Transverse colon (tissue), 4 donors: ENCODE results near the gene SLC25A51. TPM values are rescaled to one million over a fixed set of nuclear protein-coding genes. Genes with fewer than 3 reads are reported as not detected.
"Not testable (repeated sequence)": the region's sequence is repeated elsewhere in the genome, so short reads cannot be mapped to it uniquely, and the experiment has no call there.

Source experiments
- DNase-seq: peaks from one replicate; pipeline ENCODE4 v3.0.0-alpha.2; 2019
- H3K27ac ChIP-seq, 4 donors: fragments of 200-600 bp; sonication (generic); 2 replicates each; pipeline ENCODE4 v1.5.1; 2016 to 2018; ENCODE audit warnings: inconsistent platforms in 4 of 4
- H3K27me3 ChIP-seq: fragments of 200-600 bp; sonication (generic); 2 replicates; pipeline ENCODE4 v1.5.1; 2017; ENCODE audit warnings: inconsistent platforms
- H3K36me3 ChIP-seq, 4 donors: fragments of 200-600 bp; sonication (generic); 2 replicates each; pipeline ENCODE4 v1.5.1; 2017 to 2019; ENCODE audit warnings: inconsistent platforms in 4 of 4
- H3K4me1 ChIP-seq, 4 donors: fragments of 200-600 bp; sonication (generic); 2 replicates each; pipeline ENCODE4 v1.5.1; 2017 to 2020; ENCODE audit warnings: inconsistent platforms in 4 of 4
- H3K4me3 ChIP-seq, 4 donors: fragments of 200-600 bp; sonication (generic); 1 replicate in 1 of 4; 2 replicates in 3 of 4; pipeline versions ENCODE4 v1.5.1 to v1.6.1; 2017 to 2019; ENCODE audit warnings: inconsistent platforms in 4 of 4
- H3K9me3 ChIP-seq, 2 donors: fragments of 200-600 bp; sonication (generic); 2 replicates each; pipeline ENCODE4 v1.5.1; 2017 to 2019; ENCODE audit warnings: inconsistent platforms in 2 of 2
- EP300 ChIP-seq: sonication (generic); formaldehyde crosslinking; IDR thresholded peaks from one replicate; pipeline ENCODE4 v1.6.1; 2017; ENCODE audit warnings: antibody characterized with exemption, low read depth
- POLR2A ChIP-seq: fragments of 450-650 bp; IDR thresholded peaks from one replicate; pipeline ENCODE4 v1.6.1; 2016; ENCODE audit warnings: antibody characterized with exemption, mild to moderate bottlenecking, moderate library complexity
- POLR2AphosphoS5 ChIP-seq, 3 donors: sonication (generic); formaldehyde crosslinking; IDR thresholded peaks; one replicate each; pipeline ENCODE4 v1.6.1; 2016; ENCODE audit warnings: antibody characterized with exemption in 3 of 3
- WGBS, 2 donors: methylation state at CpG; one replicate each; pipeline ENCODE4 v1.1.5; 2018; ENCODE audit warnings: low coverage in 1 of 2; 5-methylcytosine and 5-hydroxymethylcytosine counted together
- in situ Hi-C, 4 donors: fragments of 200-750 bp; cut with MboI; loops; one replicate each; pipeline versions ENCODE4 v1.15.0 to v1.15.1; 2017; ENCODE audit warnings: low sequenced_read_pairs in 3 of 4, low pct_ligation_motif_present in 1 of 4, low pct_unique_long_range_greater_than_20kb in 1 of 4
- intact Hi-C: fragments of 100-400 bp; cut with DNase I; formaldehyde crosslinking; loops from one replicate; pipeline ENCODE4 v1.15.1; 2023; ENCODE audit warnings: low total_unique reads
- total RNA-seq, 4 donors: library from RNA; depleted of rRNA; stranded (reverse); fragments of >200 nt; gene quantifications; one replicate each; pipeline ENCODE4 v1.1.0, GENCODE V29; 2016
- TF ChIP-seq, protein P1 (sequence below), 5 experiments: fragments of 200-600 bp in 3 of 5; fragments of 450-650 bp in 2 of 5; sonication (generic) in 3 of 5; IDR thresholded peaks; 1 replicate in 2 of 5; 2 replicates in 3 of 5; pipeline ENCODE4 v1.5.1; 2016 to 2017; ENCODE audit warnings: antibody characterized with exemption in 5 of 5, inconsistent platforms in 3 of 5, mild to moderate bottlenecking in 2 of 5, moderate library complexity in 1 of 5

SLC25A51 gene
- total RNA-seq, 4 donors from 2014 or later: 15.7 to 30.0 (median 24.1) TPM

DNA sequence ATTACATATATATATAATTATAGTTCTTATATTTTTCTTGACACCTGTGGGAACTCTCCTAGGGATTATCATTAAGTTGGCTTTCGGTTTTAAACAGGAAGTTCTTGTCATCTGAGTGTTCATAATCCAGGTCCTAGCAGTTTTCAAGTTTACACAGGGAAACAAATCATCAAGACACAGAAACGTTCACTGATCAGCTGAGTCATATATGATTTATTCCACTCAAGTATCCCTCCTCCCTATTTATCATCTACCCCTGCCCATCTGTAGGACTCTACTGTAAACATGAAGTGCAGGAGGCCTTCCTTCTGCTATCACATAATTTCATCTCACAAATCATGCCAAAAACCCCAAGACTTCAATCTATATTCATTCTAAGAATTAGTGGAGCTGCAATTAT, 6.3 kb downstream of the SLC25A51 start:
- H3K27me3 ChIP-seq: no peaks in the 10 kb centered on the region
- H3K4me3 ChIP-seq: no peak overlapping the region
- in situ Hi-C loops (loop anchor here in 1 of 4 donors (25.0 kb wide), 1 partner anchor 110 kb away; the partner anchor contains the start of gene EXOSC3), intact Hi-C loops (no loop called here)
- H3K36me3 ChIP-seq: peaks cover 0 to 61% (median 22%) of the 10 kb centered on the region in 4 donors
- no peak for DNase-seq
- H3K9me3 ChIP-seq: no peaks in the 10 kb centered on the region
- H3K27ac ChIP-seq: no peak overlapping the region
- WGBS, 2 donors: 45 to 71% methylated on average over 1 to 2 of the region's 2 CpGs
- TF ChIP-seq, protein P1, sequence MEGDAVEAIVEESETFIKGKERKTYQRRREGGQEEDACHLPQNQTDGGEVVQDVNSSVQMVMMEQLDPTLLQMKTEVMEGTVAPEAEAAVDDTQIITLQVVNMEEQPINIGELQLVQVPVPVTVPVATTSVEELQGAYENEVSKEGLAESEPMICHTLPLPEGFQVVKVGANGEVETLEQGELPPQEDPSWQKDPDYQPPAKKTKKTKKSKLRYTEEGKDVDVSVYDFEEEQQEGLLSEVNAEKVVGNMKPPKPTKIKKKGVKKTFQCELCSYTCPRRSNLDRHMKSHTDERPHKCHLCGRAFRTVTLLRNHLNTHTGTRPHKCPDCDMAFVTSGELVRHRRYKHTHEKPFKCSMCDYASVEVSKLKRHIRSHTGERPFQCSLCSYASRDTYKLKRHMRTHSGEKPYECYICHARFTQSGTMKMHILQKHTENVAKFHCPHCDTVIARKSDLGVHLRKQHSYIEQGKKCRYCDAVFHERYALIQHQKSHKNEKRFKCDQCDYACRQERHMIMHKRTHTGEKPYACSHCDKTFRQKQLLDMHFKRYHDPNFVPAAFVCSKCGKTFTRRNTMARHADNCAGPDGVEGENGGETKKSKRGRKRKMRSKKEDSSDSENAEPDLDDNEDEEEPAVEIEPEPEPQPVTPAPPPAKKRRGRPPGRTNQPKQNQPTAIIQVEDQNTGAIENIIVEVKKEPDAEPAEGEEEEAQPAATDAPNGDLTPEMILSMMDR (IDR thresholded peaks at IDR 0.05): no peak
- no peak for TF ChIP-seq EP300
- TF ChIP-seq POLR2A: no peak
- TF ChIP-seq POLR2AphosphoS5 (IDR thresholded peaks at IDR 0.05): no peak
- H3K4me1 ChIP-seq: peaks cover 2 to 8% (median 7%) of the 10 kb centered on the region in 4 donors

DNA sequence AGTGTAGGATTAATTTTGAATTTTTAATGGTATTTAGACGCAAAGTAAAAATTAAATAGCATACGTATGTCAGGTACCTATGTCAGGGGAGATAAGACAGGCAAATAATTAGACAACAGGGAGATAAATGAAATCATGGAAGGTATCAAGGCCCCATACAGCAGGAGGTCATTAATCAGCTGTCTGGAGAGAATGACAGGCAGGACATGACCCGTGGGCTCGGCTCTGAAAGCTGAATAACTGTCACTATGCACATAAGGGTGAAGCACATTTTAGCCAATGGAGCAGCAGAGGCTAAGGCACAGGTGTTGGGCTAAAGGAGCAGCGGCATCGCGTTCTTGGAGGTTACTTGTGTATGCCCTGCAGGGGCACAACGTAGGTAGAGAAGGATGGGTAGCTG, 11.9 kb downstream of the SLC25A51 start:
- Histone ChIP-seq H3K36me3 (peaks cover 0 to 42% (median 18%) of the 10 kb centered on the region in 4 donors), H3K4me3 (no peak overlapping the region), H3K9me3 (no peaks in the 10 kb centered on the region), H3K27ac (no peak overlapping the region), H3K4me1 (no peaks in the 10 kb centered on the region), H3K27me3 (no peaks in the 10 kb centered on the region)
- DNase-seq: no peak
- in situ Hi-C loops (loop anchor here in 1 of 4 donors (25.0 kb wide), 1 partner anchor 105 kb away; the partner anchor contains the start of gene EXOSC3), intact Hi-C loops (no loop called here)
- WGBS, 2 donors: 89 to 90% methylated on average over 8 of the region's 8 CpGs
- TF ChIP-seq POLR2AphosphoS5 (IDR thresholded peaks at IDR 0.05) (no peak), EP300 (no peak)

DNA sequence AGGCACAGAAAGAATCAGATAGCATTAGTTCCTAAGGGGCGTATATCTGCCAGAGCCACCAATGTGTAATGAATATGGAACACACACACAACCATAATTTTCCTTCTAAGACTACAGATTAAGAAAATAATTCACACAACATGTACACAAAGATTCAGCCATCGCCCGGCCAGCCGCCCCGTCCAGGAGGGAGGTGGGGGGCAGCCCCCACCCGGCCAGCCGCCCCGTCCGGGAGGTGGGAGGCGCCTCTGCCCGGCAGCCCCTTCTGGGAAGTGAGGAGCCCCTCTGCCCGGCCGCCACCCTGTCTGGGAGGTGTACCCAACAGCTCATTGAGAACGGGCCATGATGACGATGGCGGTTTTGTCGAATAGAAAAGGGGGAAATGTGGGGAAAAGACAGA, 12.9 kb downstream of the SLC25A51 start:
- 96% methylated on average over 3 to 14 of the region's 17 CpGs for WGBS, 2 donors
- H3K4me1 ChIP-seq, H3K4me3 ChIP-seq, H3K27me3 ChIP-seq, H3K9me3 ChIP-seq, H3K27ac ChIP-seq, DNase-seq, intact Hi-C loops: not testable (repeated sequence)
- peaks cover 0 to 31% (median 13%) of the 10 kb centered on the region in 4 donors for H3K36me3 ChIP-seq
- in situ Hi-C loops: loop anchor here in 1 of 4 donors (25.0 kb wide), 1 partner anchor 104 kb away; the partner anchor contains the start of gene EXOSC3

DNA sequence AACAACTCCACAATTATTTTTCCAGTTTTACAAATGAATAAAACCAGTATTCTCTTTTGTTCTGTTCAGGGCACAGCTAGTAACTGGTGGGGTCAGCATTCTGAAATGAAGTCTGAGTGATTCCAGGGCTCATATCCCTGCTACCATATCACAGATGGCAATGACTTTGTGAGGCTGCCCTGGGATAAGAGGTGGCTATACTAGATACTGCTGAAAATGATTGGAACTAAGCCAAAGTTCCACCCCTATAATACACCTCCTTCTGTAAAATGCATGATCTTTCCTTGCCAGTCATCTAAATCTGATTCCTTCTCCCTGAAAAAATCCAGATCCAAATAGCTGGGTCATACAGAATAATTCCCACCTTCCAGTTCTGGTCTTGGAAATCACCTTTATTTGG, 14.4 kb downstream of the SLC25A51 start:
- intact Hi-C loops: no loop called here
- Histone ChIP-seq H3K27me3 (no peaks in the 10 kb centered on the region), H3K4me3 (no peak overlapping the region), H3K27ac (no peak overlapping the region), H3K36me3 (peaks cover 0 to 18% (median 8%) of the 10 kb centered on the region in 4 donors), H3K9me3 (no peaks in the 10 kb centered on the region), H3K4me1 (no peaks in the 10 kb centered on the region)
- TF ChIP-seq EP300 (no peak), POLR2A (no peak), POLR2AphosphoS5 (IDR thresholded peaks at IDR 0.05) (no peak)
- TF ChIP-seq, protein P1 (IDR thresholded peaks at IDR 0.05): no peak
- DNase-seq: no peak
- in situ Hi-C loops: loop anchor here in 1 of 4 donors (25.0 kb wide), 1 partner anchor 102 kb away; the partner anchor contains the start of gene EXOSC3

DNA sequence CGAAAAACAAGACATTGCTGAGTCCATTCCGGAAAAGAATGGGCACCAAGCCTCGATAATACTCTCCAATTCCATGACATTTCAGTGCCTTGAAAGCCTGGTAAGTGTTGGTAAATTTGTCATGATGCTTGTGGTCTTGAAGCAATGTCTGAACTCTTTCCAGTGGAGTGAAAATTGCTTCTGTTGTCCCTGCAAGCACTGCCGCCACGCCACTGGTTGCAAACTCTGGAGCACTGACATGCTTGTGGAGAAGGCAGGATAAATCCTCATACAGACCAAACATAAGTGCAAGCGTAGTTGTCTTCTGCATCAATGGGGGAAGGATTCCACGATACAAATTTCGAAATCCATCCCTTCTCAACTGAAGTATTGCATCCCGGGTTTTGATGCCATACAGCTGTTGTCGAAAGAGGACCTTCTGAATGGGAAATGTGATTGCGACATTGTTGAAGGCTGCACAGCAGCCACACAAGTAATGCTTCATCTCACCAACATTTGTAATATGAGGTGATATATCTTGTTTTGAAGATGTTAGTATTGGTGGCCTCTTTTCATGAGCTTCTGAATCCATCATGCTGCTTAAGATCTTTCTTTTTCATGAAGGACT, 15.8 kb downstream of the SLC25A51 start:
- H3K36me3 ChIP-seq, intact Hi-C loops: not testable (repeated sequence)
- in situ Hi-C loops: loop anchor here in 1 of 4 donors (25.0 kb wide), 1 partner anchor 101 kb away; the partner anchor contains the start of gene EXOSC3

More for the DNA sequence above, 15.8 kb downstream of the SLC25A51 start:
- H3K27ac ChIP-seq, H3K4me3 ChIP-seq, DNase-seq, H3K27me3 ChIP-seq, H3K4me1 ChIP-seq, H3K9me3 ChIP-seq: not testable (repeated sequence)
- TF ChIP-seq POLR2AphosphoS5 (IDR thresholded peaks at IDR 0.05): peak in 1 of 3 donors; percentile 19
- 89 to 100% methylated on average over 7 to 11 of the region's 11 CpGs for WGBS, 2 donors
